Activated CD8-positive, alpha-beta T cell treated with anti-CD3 and anti-CD28 coated beads, Interleukin-2, amount 10 ng/mL, durations not matched to agents 7 days and 5 days (primary cell): ENCODE data around the gene TPP1. TPM values are rescaled to one million over a fixed set of nuclear protein-coding genes. Genes with fewer than 3 reads are reported as not detected.

Experiments
- ATAC-seq: fragments of 150-1000 bp; cut with Tn5 transposase; one replicate; pipeline ENCODE4 v1.10.0; 2021; ENCODE audit warnings: moderate library complexity
- CTCF ChIA-PET: fragments of 350-600 bp; sonication (Branson Sonifier 250); formaldehyde crosslinking; loops from one replicate; lab custom pipeline; 2021; ENCODE audit warnings: antibody characterized with exemption; lab: Charles Lee
- POLR2A ChIA-PET: fragments of 350-600 bp; sonication (Branson Sonifier 250); formaldehyde crosslinking; loops from one replicate; lab custom pipeline; 2021; ENCODE audit warnings: antibody characterized with exemption; lab: Charles Lee
- DNase-seq: peaks from one replicate; pipeline ENCODE4 v3.0.0-alpha.2; 2020
- H3K27ac Mint-ChIP-seq: one replicate; pipeline ENCODE4 v1.8.0; 2021; ENCODE audit warnings: mild to moderate bottlenecking, mixed read lengths
- H3K27me3 Mint-ChIP-seq: one replicate; pipeline ENCODE4 v1.8.0; 2021; ENCODE audit warnings: low read depth, mixed read lengths
- H3K36me3 Mint-ChIP-seq: one replicate; pipeline ENCODE4 v1.8.0; 2021; ENCODE audit warnings: low read depth, mixed read lengths
- H3K4me1 Mint-ChIP-seq: one replicate; pipeline ENCODE4 v1.8.0; 2021; ENCODE audit warnings: low read depth, mixed read lengths
- H3K4me3 Mint-ChIP-seq: one replicate; pipeline ENCODE4 v1.8.0; 2021; ENCODE audit warnings: mild to moderate bottlenecking, mixed read lengths
- H3K9me3 Mint-ChIP-seq: one replicate; pipeline ENCODE4 v1.8.0; 2022; ENCODE audit warnings: mixed read lengths; ENCODE audit not compliant: insufficient read depth
- total RNA-seq, 2 experiments: library from RNA; stranded (reverse); gene quantifications; one replicate each; pipeline ENCODE4 v1.2.3, GENCODE V29; 2021

The TPP1 gene
- total RNA-seq, 2 experiments from 2014 or later, result 74.1 to 78.9 TPM

DNA sequence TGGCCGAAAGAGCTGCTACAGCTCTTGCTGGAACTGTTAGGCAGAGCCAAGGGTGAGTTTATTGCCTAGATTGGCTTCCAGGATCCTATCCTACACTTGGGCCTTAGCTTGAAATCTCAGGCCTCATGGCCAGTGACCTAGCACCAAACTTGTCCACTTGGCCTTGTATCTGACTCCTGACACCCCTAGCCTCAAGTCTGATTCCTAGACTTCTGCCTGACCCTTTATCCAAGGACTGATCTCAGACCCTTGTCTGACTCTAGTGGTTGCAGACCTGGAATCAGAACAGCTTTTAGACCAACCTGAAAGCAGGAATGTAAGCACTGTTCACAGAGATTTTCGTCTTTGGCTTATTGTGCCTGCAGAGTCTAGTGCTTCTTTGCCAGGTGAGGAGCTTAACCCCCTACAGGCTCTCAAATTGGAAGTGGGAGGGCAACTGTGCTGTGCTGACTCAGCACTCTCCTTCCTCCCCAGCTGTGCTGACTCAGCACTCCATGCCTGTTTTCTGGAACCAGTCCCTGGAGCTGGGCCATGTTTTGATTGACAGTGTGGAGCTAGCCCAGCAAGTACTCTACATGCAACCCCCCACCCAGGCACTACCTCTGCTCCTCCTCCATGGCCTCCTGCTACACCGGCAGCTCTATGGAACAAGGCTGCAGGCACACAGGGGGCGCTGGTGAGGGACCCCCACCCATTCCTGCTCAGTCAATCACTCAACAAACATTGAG is 50.9 kb downstream of the TPP1 start:
- no peak for ATAC-seq
- peak; percentile 16 for DNase-seq
- Mint-ChIP-seq H3K36me3 (peaks cover 16% of the 10 kb centered on the region), H3K9me3 (no peaks in the 10 kb centered on the region), H3K27ac (no peak overlapping the region), H3K4me3 (no peak overlapping the region), H3K4me1 (no peaks in the 10 kb centered on the region), H3K27me3 (no peaks in the 10 kb centered on the region)
- ChIA-PET CTCF (interaction anchor here (1.3 kb wide), 1 partner anchor 138 kb away, joined by 3 read pairs; no protein-coding TSS in a partner anchor), POLR2A (no interaction called here)

DNA sequence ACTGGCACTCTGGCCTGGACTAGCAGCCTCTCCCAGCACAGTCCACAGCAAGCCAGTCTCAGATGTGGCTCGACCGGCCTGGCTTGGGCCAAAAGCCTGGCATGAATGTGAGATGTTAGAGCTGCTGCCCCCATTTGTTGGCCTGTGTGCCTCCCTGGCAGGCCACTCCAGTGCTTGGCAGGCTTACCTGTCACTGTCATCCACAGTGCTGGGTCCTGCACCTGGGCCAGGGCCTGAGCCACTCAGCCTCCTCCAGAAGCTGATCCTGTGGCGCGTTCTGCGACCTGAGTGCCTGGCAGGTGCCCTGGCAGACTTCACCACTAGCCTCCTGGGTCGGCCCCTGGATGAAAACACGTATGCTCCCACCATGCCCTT is 51.9 kb downstream of the TPP1 start:
- H3K4me3 Mint-ChIP-seq, result no peak overlapping the region
- ChIA-PET POLR2A (interaction anchor here (0.6 kb wide), 1 partner anchor 36 kb away, joined by 3 read pairs; no protein-coding TSS in a partner anchor), CTCF (no interaction called here)
- H3K9me3 Mint-ChIP-seq, result no peaks in the 10 kb centered on the region
- H3K27ac Mint-ChIP-seq, result no peak overlapping the region
- DNase-seq (peak; percentile 11), ATAC-seq (no peak)
- H3K4me1 Mint-ChIP-seq, result no peaks in the 10 kb centered on the region
- H3K27me3 Mint-ChIP-seq, result no peaks in the 10 kb centered on the region
- peaks cover 13% of the 10 kb centered on the region for H3K36me3 Mint-ChIP-seq

DNA sequence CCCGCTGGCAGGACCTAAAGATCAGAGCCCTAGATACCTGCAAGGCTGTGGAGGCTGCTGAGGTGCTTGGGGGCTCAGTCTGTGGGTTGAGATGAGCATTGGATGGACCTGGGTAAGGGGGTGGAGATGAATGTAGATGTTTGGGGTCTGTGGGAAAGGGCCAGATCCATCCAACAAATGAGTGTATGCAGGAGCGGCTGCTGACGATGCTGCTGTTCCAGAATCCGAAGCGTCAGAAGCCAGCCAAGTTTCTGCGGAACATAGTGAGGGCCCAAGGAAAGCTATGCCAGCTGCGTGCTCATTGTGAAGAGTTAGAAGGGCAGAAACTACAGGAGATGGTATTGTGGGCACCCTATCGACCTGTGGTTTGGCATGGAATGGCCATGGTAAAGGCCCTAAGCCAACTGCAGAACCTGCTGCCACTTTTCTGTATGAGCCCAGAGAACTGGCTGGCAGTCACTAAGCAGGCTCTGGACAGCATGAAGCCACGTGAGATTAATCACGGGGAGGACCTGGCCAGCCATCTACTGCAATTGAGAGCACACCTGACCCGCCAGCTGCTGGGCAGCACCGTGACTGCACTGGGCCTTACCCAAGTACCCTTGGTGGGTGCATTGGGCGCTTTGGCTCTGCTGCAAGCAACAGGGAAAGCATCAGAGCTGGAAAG is 52.4 kb downstream of the TPP1 start:
- ChIA-PET CTCF (no interaction called here), POLR2A (interaction anchor here (0.6 kb wide), 1 partner anchor 36 kb away, joined by 3 read pairs; no protein-coding TSS in a partner anchor)
- Mint-ChIP-seq H3K27me3 (no peaks in the 10 kb centered on the region), H3K9me3 (no peaks in the 10 kb centered on the region), H3K4me3 (no peak overlapping the region), H3K36me3 (peaks cover 12% of the 10 kb centered on the region), H3K4me1 (no peaks in the 10 kb centered on the region), H3K27ac (no peak overlapping the region)
- DNase-seq (no peak), ATAC-seq (no peak)

DNA sequence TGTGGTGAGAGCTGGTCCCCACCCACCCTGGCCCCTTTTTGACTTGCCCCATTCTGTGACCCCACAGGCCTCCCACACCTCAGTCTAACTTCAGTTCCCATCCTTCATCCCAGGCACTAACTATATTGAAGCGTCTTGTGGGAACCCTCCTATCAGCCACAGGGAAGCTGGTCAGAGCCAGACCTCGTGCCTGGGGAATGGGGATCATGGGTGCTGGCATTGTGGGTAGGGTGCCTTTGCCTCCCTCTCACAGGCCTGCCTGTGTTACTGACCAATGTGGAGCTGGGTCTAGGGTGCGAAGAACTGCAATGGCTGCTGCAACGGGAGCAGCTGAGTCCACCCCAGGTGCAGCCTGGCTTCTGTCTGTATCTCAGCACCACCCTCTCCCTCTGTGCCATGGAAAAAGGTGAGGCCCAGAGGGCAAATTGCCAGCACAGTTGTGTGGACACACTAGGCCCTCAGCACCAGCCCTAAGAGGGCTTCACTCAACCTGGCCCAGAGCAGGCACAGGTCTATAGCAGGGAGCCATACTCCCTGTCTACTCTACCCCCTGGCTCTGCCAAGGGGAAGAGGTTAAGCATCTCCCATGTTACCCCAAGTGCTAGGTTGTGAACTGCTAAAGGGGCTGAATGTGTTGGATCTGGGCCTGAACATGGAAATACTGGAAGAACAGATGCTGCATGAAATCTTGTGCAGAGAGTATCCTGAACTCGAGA is 53.1 kb downstream of the TPP1 start:
- no peak for DNase-seq
- Mint-ChIP-seq H3K36me3 (peaks cover 5% of the 10 kb centered on the region), H3K4me3 (no peak overlapping the region), H3K9me3 (no peaks in the 10 kb centered on the region), H3K4me1 (no peaks in the 10 kb centered on the region), H3K27ac (no peak overlapping the region), H3K27me3 (no peaks in the 10 kb centered on the region)
- POLR2A ChIA-PET, result interaction anchor here (1.6 kb wide), 1 partner anchor 117 kb away, joined by 4 read pairs; the partner anchor contains the start of gene MRPL17
- CTCF ChIA-PET, result no interaction called here
- no peak for ATAC-seq

DNA sequence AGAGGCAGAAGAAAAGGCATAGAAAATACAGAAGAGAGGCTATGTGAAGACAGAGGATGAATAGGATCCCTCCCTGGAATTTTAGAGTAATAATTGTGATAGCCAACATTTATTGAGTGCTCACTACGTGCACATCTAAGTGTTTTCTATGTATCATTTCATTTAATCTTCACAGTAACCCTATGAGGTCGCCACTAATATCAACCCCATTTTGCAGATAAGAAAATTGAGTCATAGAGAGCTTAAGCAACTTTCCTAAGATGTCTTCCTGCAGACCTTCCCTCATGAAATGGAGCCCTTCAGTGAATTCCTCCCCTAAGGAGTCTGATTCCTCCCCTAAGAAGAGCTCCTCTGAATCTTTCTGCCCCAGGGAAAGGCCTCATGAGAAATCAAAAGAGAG is 53.9 kb downstream of the TPP1 start:
- ChIA-PET CTCF (no interaction called here), POLR2A (interaction anchor here (1.6 kb wide), 1 partner anchor 118 kb away, joined by 4 read pairs; the partner anchor contains the start of gene MRPL17)
- Mint-ChIP-seq H3K27ac (no peak overlapping the region), H3K4me3 (no peak overlapping the region), H3K36me3 (peaks cover 4% of the 10 kb centered on the region), H3K27me3 (no peaks in the 10 kb centered on the region), H3K9me3 (no peaks in the 10 kb centered on the region), H3K4me1 (no peaks in the 10 kb centered on the region)
- DNase-seq, result no peak
- ATAC-seq, result no peak

DNA sequence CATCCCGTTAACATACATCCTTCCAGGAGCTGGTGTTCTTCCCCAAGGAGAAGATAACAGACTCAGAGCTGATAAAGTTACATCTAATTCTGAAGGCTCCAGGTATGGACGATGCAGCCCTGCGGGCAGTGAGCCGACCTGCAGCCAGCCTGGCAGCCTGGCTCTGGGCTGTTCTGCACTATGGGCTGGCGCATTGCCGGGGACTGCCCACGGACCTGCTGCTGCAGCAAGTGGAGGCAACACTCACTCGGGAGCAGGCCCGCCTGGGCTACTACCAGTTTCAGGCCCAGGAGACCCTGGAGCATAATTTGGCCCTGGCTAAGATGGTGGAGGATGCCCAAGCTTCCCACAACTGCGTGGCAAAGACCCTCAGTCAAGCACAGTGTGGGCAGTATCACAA is 55.6 kb downstream of the TPP1 start:
- Mint-ChIP-seq H3K9me3 (no peaks in the 10 kb centered on the region), H3K36me3 (no peaks in the 10 kb centered on the region), H3K27ac (no peak overlapping the region), H3K4me1 (no peaks in the 10 kb centered on the region), H3K4me3 (no peak overlapping the region), H3K27me3 (no peaks in the 10 kb centered on the region)
- no peak for DNase-seq
- POLR2A ChIA-PET, result interaction anchor here (1.0 to 1.5 kb wide), 2 partner anchors 14 to 15 kb away, joined by 3 to 4 read pairs; no protein-coding TSS in a partner anchor
- ATAC-seq, result no peak
- CTCF ChIA-PET, result interaction anchor here (1.6 kb wide), 1 partner anchor 11 kb away, joined by 3 read pairs; no protein-coding TSS in a partner anchor

- POLR2A ChIA-PET, result interaction anchor here (1.0 to 1.5 kb wide), 2 partner anchors 14 kb away, joined by 3 to 4 read pairs; no protein-coding TSS in a partner anchor
- Mint-ChIP-seq H3K27ac (no peak overlapping the region), H3K36me3 (no peaks in the 10 kb centered on the region), H3K4me1 (no peaks in the 10 kb centered on the region), H3K4me3 (no peak overlapping the region), H3K9me3 (no peaks in the 10 kb centered on the region), H3K27me3 (no peaks in the 10 kb centered on the region)
- CTCF ChIA-PET, result interaction anchor here (0.7 to 1.6 kb wide), 2 partner anchors 10 to 56 kb away, joined by 3 read pairs; no protein-coding TSS in a partner anchor
- DNase-seq (no peak), ATAC-seq (no peak)
Observed at GRCh38 chr11:6563121-6563619, 56.1 kb downstream of the TPP1 start.

Other genes starting within 250 kb of the TPP1 start
- 10 to 100 TPM; 35.5 to 37.1 TPM for gene SMPD1, start 228.9 kb downstream of the TPP1 start, total RNA-seq
- gene APBB1, start 200.3 kb downstream of the TPP1 start, total RNA-seq, result 10 to 100 TPM; 51.7 to 52.4 TPM
- not detected for gene HPX, start 178.4 kb downstream of the TPP1 start, total RNA-seq
- gene TRIM3, start 145.5 kb downstream of the TPP1 start, total RNA-seq, result 1 to 10 TPM; 5.7 to 7.5 TPM
- gene ARFIP2, start 138.1 kb downstream of the TPP1 start, total RNA-seq, result 10 to 100 TPM; 38.6 to 39.8 TPM
- 10 to 100 TPM; 34.1 to 35.4 TPM for gene TIMM10B, start 137.9 kb downstream of the TPP1 start, total RNA-seq
- 10 to 100 TPM; 17.8 to 18.5 TPM for gene DNHD1, start 122.1 kb downstream of the TPP1 start, total RNA-seq
- 10 to 100 TPM; 28.6 to 29.8 TPM for gene RRP8, start 15.8 kb downstream of the TPP1 start, total RNA-seq
- gene ILK, start 15.6 kb downstream of the TPP1 start, total RNA-seq, result 100 to 1,000 TPM; 195 to 197 TPM
- 100 to 1,000 TPM; 140 to 156 TPM for gene TAF10, start 7.2 kb downstream of the TPP1 start, total RNA-seq
- gene DCHS1, start 36.4 kb upstream of the TPP1 start, total RNA-seq, result under 1 TPM; 0.23 to 0.29 TPM
- gene MRPL17, start 63.9 kb upstream of the TPP1 start, total RNA-seq, result 10 to 100 TPM; 60.6 to 69.2 TPM
- under 1 TPM; 0.08 to 0.23 TPM for gene OR2AG2, start 152.6 kb upstream of the TPP1 start, total RNA-seq
- not detected for gene OR2AG1, start 163.6 kb upstream of the TPP1 start, total RNA-seq
- under 1 TPM; 0.05 TPM for gene OR6A2, start 180.3 kb upstream of the TPP1 start, total RNA-seq
- not detected for gene OR10A5, start 226.3 kb upstream of the TPP1 start, total RNA-seq
- not detected for gene OR10A2, start 243.6 kb upstream of the TPP1 start, total RNA-seq